H9 (cell line): ENCODE measurements around the gene SLC43A1. TPM values are rescaled to one million over a fixed set of nuclear protein-coding genes. Genes with fewer than 3 reads are reported as not detected.
A peak's percentile ranks its signal among the peaks of the same experiment; 100 is the strongest.

Experiments used
- DNase-seq: peaks from one replicate; pipeline ENCODE4 v3.0.0-alpha.2; 2017
- H2AFZ ChIP-seq: one replicate; pipeline ENCODE4 v1.6.1; 2013; ENCODE audit warnings: mild to moderate bottlenecking, low read length, control low read depth, moderate library complexity
- H2AK5ac ChIP-seq: 2 replicates; pipeline ENCODE4 v1.6.1; 2013; ENCODE audit warnings: low read length, control low read depth, mixed read lengths; ENCODE audit not compliant: insufficient read length
- H2BK120ac ChIP-seq: one replicate; pipeline ENCODE4 v1.6.1; 2013; ENCODE audit warnings: low read depth, mild to moderate bottlenecking, low read length, control low read depth, inconsistent platforms; ENCODE audit not compliant: poor library complexity, severe bottlenecking
- H2BK12ac ChIP-seq: 2 replicates; pipeline ENCODE4 v1.6.1; 2013; ENCODE audit warnings: low read length, control low read depth, mixed read lengths, low read depth; ENCODE audit not compliant: insufficient read length
- H2BK15ac ChIP-seq: 2 replicates; pipeline ENCODE4 v1.6.1; 2013; ENCODE audit warnings: low read depth, low read length, control low read depth
- H2BK20ac ChIP-seq: one replicate; pipeline ENCODE4 v1.6.1; 2013; ENCODE audit warnings: low read depth, mild to moderate bottlenecking, low read length, control low read depth, inconsistent platforms; ENCODE audit not compliant: poor library complexity, severe bottlenecking
- H2BK5ac ChIP-seq: 2 replicates; pipeline ENCODE4 v1.6.1; 2013; ENCODE audit warnings: low read length, control low read depth, mixed read lengths; ENCODE audit not compliant: insufficient read length
- H3K14ac ChIP-seq: 2 replicates; pipeline ENCODE4 v1.6.1; 2013; ENCODE audit warnings: low read length, control low read depth; ENCODE audit not compliant: insufficient read depth
- H3K18ac ChIP-seq: 2 replicates; pipeline ENCODE4 v1.6.1; 2013; ENCODE audit warnings: low read depth, mild to moderate bottlenecking, mixed read lengths, low read length, control low read depth; ENCODE audit not compliant: insufficient read length
- H3K23ac ChIP-seq: 2 replicates; pipeline ENCODE4 v1.6.1; 2013; ENCODE audit warnings: low read length, control low read depth, mixed read lengths, low read depth; ENCODE audit not compliant: insufficient read length
- H3K23me2 ChIP-seq: 2 replicates; pipeline ENCODE4 v1.6.1; 2013; ENCODE audit warnings: low read depth, mild to moderate bottlenecking, mixed read lengths, low read length, control low read depth; ENCODE audit not compliant: insufficient read length, poor library complexity, severe bottlenecking
- H3K27ac ChIP-seq: 2 replicates; pipeline ENCODE4 v1.5.1; 2013; ENCODE audit warnings: low read length, control low read depth, mixed read lengths, low read depth; ENCODE audit not compliant: insufficient read length
- H3K27me3 ChIP-seq: 2 replicates; pipeline ENCODE4 v1.6.1; 2013; ENCODE audit warnings: low read length, control low read depth, inconsistent platforms; ENCODE audit not compliant: insufficient read depth
- H3K4ac ChIP-seq: 2 replicates; pipeline ENCODE4 v1.6.1; 2013; ENCODE audit warnings: low read depth, mild to moderate bottlenecking, control low read depth, inconsistent platforms, low read length, moderate library complexity
- H3K4me1 ChIP-seq: 2 replicates; pipeline ENCODE4 v1.6.1; 2013; ENCODE audit warnings: low read length, control low read depth, inconsistent platforms; ENCODE audit not compliant: insufficient read depth
- H3K4me2 ChIP-seq: 2 replicates; pipeline ENCODE4 v1.6.1; 2013; ENCODE audit warnings: low read length, control low read depth, mixed read lengths; ENCODE audit not compliant: insufficient read length, insufficient read depth
- H3K56ac ChIP-seq: 2 replicates; pipeline ENCODE4 v1.6.1; 2013; ENCODE audit warnings: low read depth, mild to moderate bottlenecking, mixed read lengths, low read length, control low read depth; ENCODE audit not compliant: insufficient read length
- H3K79me1 ChIP-seq: 2 replicates; pipeline ENCODE4 v1.6.1; 2013; ENCODE audit warnings: low read depth, mild to moderate bottlenecking, moderate library complexity, low read length, control low read depth, inconsistent platforms; ENCODE audit not compliant: insufficient read depth, poor library complexity, severe bottlenecking
- H3K79me2 ChIP-seq: 2 replicates; pipeline ENCODE4 v1.6.1; 2013; ENCODE audit warnings: low read length, control low read depth, inconsistent platforms; ENCODE audit not compliant: insufficient read depth
- H3K9ac ChIP-seq: 2 replicates; pipeline ENCODE4 v1.6.1; 2013; ENCODE audit warnings: low read length, control low read depth, mixed read lengths; ENCODE audit not compliant: insufficient read length; ENCODE audit errors: extremely low read depth
- H3K9me3 ChIP-seq: one replicate; pipeline ENCODE4 v1.6.1; 2013; ENCODE audit warnings: low read depth, low read length, inconsistent platforms; ENCODE audit not compliant: control insufficient read depth
- H3T11ph ChIP-seq: one replicate; pipeline ENCODE4 v1.6.1; 2013; ENCODE audit warnings: mild to moderate bottlenecking, low read length, control low read depth, inconsistent platforms
- H4K20me1 ChIP-seq: one replicate; pipeline ENCODE4 v1.6.1; 2013; ENCODE audit not compliant: control insufficient read depth, insufficient read length, insufficient read depth
- H4K5ac ChIP-seq: 2 replicates; pipeline ENCODE4 v1.6.1; 2013; ENCODE audit warnings: low read depth, mild to moderate bottlenecking, mixed read lengths, low read length, control low read depth; ENCODE audit not compliant: insufficient read length
- H4K8ac ChIP-seq: replicated peaks from 2 replicates; pipeline ENCODE4 v1.6.1; 2013; ENCODE audit warnings: low read length, control low read depth, mixed read lengths, low read depth; ENCODE audit not compliant: insufficient read length
- H4K91ac ChIP-seq: 2 replicates; pipeline ENCODE4 v1.6.1; 2013; ENCODE audit warnings: low read depth, mild to moderate bottlenecking, moderate library complexity, mixed read lengths, low read length, control low read depth; ENCODE audit not compliant: insufficient read length
- H3K27ac Mint-ChIP-seq, 3 experiments: 2 replicates in 2 of 3; 3 replicates in 1 of 3; pipeline ENCODE4 v1.8.0; 2020 to 2021; ENCODE audit warnings: mixed read lengths in 3 of 3, mild to moderate bottlenecking in 1 of 3, moderate library complexity in 1 of 3
- H3K27me3 Mint-ChIP-seq: 2 replicates; pipeline ENCODE4 v1.8.0; 2021; ENCODE audit warnings: low read depth, mild to moderate bottlenecking, moderate library complexity, mixed read lengths
- H3K36me3 Mint-ChIP-seq, 3 experiments: 2 replicates in 2 of 3; 3 replicates in 1 of 3; pipeline ENCODE4 v1.8.0; 2020 to 2021; ENCODE audit warnings: low read depth in 3 of 3, mixed read lengths in 3 of 3; ENCODE audit not compliant: insufficient read depth in 1 of 3
- H3K4me1 Mint-ChIP-seq, 2 experiments: 2 replicates each; pipeline ENCODE4 v1.8.0; 2020; ENCODE audit warnings: mixed read lengths in 2 of 2
- H3K4me3 Mint-ChIP-seq, 2 experiments: 2 replicates in 1 of 2; 3 replicates in 1 of 2; pipeline ENCODE4 v1.8.0; 2020 to 2021; ENCODE audit warnings: mild to moderate bottlenecking in 2 of 2, mixed read lengths in 2 of 2, moderate library complexity in 1 of 2
- H3K9me3 Mint-ChIP-seq, 2 experiments: 2 replicates in 1 of 2; 3 replicates in 1 of 2; pipeline ENCODE4 v1.8.0; 2020; ENCODE audit warnings: mild to moderate bottlenecking in 2 of 2, mixed read lengths in 2 of 2, moderate library complexity in 1 of 2
- CTCF ChIP-seq: fragments of 200-600 bp; sonication (generic); conservative IDR thresholded peaks from 3 replicates; pipeline ENCODE4 v1.8.0; 2021; ENCODE audit warnings: antibody characterized with exemption, mild to moderate bottlenecking
- WGBS: extraction: QIAGEN DNeasy Blood & Tissue Kit; methylation state at CpG from one replicate; pipeline ENCODE4 v1.1.7; 2013; ENCODE audit warnings: missing lambda C conversion rate, low lambda C conversion rate, mixed read lengths; ENCODE audit not compliant: insufficient read length; ENCODE audit errors: extremely low coverage; 5-methylcytosine and 5-hydroxymethylcytosine counted together
- total RNA-seq: library from RNA; stranded (reverse); gene quantifications from 2 replicates; pipeline ENCODE4 v1.2.1, GENCODE V29; 2021

SLC43A1 gene
- total RNA-seq, 1 experiment from 2014 or later = 17.0 TPM

DNA sequence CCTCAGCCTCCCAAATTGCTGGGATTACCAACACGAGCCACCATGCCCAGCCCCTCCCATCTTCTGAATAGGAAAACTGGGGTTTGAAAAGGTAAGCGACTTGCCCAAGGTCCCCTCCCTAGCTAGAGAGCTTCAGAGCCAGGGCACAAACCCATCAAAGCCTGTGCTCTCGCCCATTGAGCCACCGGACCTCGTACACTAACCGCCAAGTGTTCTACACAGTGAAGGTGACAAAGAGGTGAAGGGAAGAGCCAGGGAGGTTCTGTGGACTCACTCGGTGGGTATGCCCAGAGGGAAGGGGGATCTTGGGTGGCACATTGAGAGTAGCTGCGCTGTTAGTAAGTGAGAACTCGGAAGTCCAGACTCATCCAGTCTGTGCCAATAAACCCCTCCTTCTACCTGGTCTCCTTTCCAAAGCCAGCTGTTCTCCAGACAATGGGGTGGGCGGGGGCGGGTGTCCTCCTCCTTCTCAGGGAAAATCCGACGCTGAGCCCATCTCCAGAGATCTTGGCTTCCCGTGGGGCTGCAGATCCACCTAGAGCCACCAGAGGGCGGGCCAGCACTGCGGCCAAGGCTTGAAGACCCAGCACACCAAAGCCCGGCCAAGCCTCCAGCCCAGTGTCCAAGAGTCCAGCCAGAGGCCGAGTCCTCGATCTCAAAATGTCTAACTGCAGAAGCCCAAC, 58.4 kb downstream of the SLC43A1 start:
- no peak overlapping the region for H3K56ac ChIP-seq
- H2BK15ac ChIP-seq = no peak overlapping the region
- no peak overlapping the region for H3K14ac ChIP-seq
- no peak overlapping the region for H4K91ac ChIP-seq
- peaks cover 30% of the 10 kb centered on the region for H3K23me2 ChIP-seq
- peaks cover 24 to 33% of the 10 kb centered on the region in 2 experiments for H3K4me1 Mint-ChIP-seq
- no peaks in the 10 kb centered on the region for H3K79me1 ChIP-seq
- H3K27ac ChIP-seq = no peak overlapping the region
- H3K9ac ChIP-seq = no peak overlapping the region
- H3K36me3 Mint-ChIP-seq = no peaks in the 10 kb centered on the region
- no peak overlapping the region for H3K4ac ChIP-seq
- no peak overlapping the region for H2AK5ac ChIP-seq
- H3K9me3 Mint-ChIP-seq = no peaks in the 10 kb centered on the region
- no peak overlapping the region for H4K8ac ChIP-seq
- H3K4me1 ChIP-seq = peaks cover 6% of the 10 kb centered on the region; the same call in 1 of the 2 replicates
- no peak overlapping the region for H2BK12ac ChIP-seq
- no peak overlapping the region for H2BK5ac ChIP-seq
- no peak overlapping the region for H3K23ac ChIP-seq
- peak; percentile 98 for TF ChIP-seq CTCF
- H3K27me3 ChIP-seq = peaks cover 10% of the 10 kb centered on the region; the same call in 1 of the 2 replicates
- no peaks in the 10 kb centered on the region for H4K20me1 ChIP-seq
- H4K5ac ChIP-seq = no peak overlapping the region
- H3K79me2 ChIP-seq = no peaks in the 10 kb centered on the region
- H3K4me2 ChIP-seq = peak overlapping the region; percentile 81
- no peak overlapping the region for H2BK20ac ChIP-seq
- H3K18ac ChIP-seq = no peak overlapping the region
- DNase-seq = peak; percentile 90
- peak overlapping the region; percentile 52 to 87 for H3K4me3 Mint-ChIP-seq
- H2AFZ ChIP-seq = no peak overlapping the region
- peaks cover 88% of the 10 kb centered on the region for H3K27me3 Mint-ChIP-seq
- peak overlapping the region in 1 of 3 experiments; percentile 70; a peak in 1 of 7 replicates for H3K27ac Mint-ChIP-seq
- no peaks in the 10 kb centered on the region for H3K9me3 ChIP-seq
- no peak overlapping the region for H2BK120ac ChIP-seq
- no peak overlapping the region for H3T11ph ChIP-seq
- no CpG with 5 or more reads among the region's 19 CpGs for WGBS
